Measurements from ENCODE around the gene MEPCE.
A peak's percentile ranks its signal among the peaks of the same experiment; 100 is the strongest.
"Not testable (repeated sequence)": the region's sequence is repeated elsewhere in the genome, so short reads cannot be mapped to it uniquely, and the experiment has no call there.

The MEPCE gene

DNA sequence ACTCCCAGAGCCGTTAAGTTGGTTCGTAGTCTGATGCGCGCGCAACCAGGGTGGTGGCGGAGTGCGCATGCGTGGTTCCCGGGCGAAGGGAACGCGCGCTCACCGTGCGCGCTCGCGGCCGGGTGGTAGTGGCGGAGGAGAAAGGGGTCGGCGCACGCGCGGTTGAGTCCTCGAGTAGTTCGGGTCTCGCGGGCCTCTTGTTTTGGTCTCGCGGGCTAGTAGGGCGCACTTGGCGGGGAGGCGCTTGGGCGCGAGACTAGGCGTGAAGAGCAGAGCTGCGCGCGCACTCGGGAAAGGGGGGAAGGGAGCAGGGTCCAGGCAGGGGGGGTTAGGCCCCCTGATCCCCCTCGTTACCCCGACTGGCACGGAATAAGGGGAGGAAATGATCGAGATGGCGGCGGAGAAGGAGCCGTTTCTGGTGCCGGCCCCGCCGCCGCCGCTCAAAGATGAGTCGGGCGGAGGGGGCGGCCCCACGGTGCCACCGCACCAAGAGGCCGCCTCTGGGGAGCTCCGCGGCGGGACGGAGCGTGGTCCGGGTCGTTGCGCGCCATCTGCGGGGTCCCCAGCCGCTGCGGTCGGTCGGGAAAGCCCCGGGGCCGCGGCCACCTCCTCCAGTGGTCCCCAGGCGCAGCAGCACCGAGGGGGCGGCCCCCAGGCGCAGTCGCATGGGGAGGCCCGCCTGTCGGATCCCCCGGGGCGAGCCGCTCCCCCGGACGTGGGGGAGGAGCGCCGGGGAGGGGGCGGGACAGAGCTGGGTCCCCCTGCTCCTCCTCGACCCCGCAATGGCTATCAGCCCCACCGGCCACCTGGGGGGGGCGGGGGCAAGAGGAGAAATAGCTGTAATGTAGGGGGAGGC is at the start of gene MEPCE:
Gene MEPCE, plus strand, starts transcription at position 195 of the 856 bp plus-strand sequence. Its CDS starts 188 bp downstream, at position 383.
- Histone ChIP-seq H3K27ac (ENCODE audit: low read length) (peak within 1 kb of the TSS; percentile 100), H2AFZ (ENCODE audit: low read length) (peak within 1 kb of the TSS; percentile 33), H3K9me3 (replicated peaks; ENCODE audit: insufficient read depth, low read length) (no peaks in the 10 kb centered on the region), H3K9ac (ENCODE audit: low read length) (peak within 1 kb of the TSS; percentile 100), H3K9me2 (replicated peaks; ENCODE audit: insufficient read depth, low read length) (no peaks in the 10 kb centered on the region), H3K79me2 (ENCODE audit: low read length) (peaks cover 52% of the 10 kb centered on the region), H4K20me1 (ENCODE audit: insufficient read depth, low read length) (no peaks in the 10 kb centered on the region), H3K27me3 (replicated peaks; ENCODE audit: insufficient read depth, low read length) (no peaks in the 10 kb centered on the region), H3F3A (ENCODE audit: insufficient read depth, low read length) (peaks cover 50% of the 10 kb centered on the region), H3K36me3 (replicated peaks; ENCODE audit: insufficient read depth, low read length) (peaks cover 11% of the 10 kb centered on the region; the same call in 1 of the 2 replicates), H3K4me3 (ENCODE audit: low read length) (peak within 1 kb of the TSS; percentile 93), H3K4me1 (ENCODE audit: low read length) (peaks cover 27% of the 10 kb centered on the region), H3K4me2 (ENCODE audit: low read depth, low read length) (peak within 1 kb of the TSS; percentile 83)
- TF ChIP-seq, protein P1, sequence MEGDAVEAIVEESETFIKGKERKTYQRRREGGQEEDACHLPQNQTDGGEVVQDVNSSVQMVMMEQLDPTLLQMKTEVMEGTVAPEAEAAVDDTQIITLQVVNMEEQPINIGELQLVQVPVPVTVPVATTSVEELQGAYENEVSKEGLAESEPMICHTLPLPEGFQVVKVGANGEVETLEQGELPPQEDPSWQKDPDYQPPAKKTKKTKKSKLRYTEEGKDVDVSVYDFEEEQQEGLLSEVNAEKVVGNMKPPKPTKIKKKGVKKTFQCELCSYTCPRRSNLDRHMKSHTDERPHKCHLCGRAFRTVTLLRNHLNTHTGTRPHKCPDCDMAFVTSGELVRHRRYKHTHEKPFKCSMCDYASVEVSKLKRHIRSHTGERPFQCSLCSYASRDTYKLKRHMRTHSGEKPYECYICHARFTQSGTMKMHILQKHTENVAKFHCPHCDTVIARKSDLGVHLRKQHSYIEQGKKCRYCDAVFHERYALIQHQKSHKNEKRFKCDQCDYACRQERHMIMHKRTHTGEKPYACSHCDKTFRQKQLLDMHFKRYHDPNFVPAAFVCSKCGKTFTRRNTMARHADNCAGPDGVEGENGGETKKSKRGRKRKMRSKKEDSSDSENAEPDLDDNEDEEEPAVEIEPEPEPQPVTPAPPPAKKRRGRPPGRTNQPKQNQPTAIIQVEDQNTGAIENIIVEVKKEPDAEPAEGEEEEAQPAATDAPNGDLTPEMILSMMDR (IDR thresholded peaks at IDR 0.05; ENCODE audit: low read length) = no peak
- TF ChIP-seq EZH2phosphoT487 (IDR thresholded peaks at IDR 0.05; ENCODE audit: low read length) (no peak), EZH2 (optimal IDR thresholded peaks at IDR 0.05; ENCODE audit: low read depth, low read length) (no peak)
- peak; percentile 94 for DNase-seq

GRCh38 chr7:100380196-100380595 is 49.4 kb upstream of the MEPCE start:
- no peaks in the 10 kb centered on the region for H4K20me1 ChIP-seq (ENCODE audit: insufficient read depth, low read length)
- H3K4me2 ChIP-seq (ENCODE audit: low read depth, low read length) = no peak overlapping the region
- no peaks in the 10 kb centered on the region for H3K9me2 ChIP-seq (replicated peaks; ENCODE audit: insufficient read depth, low read length)
- H3K27me3 ChIP-seq (replicated peaks; ENCODE audit: insufficient read depth, low read length) = no peaks in the 10 kb centered on the region
- no peak for TF ChIP-seq EZH2 (optimal IDR thresholded peaks at IDR 0.05; ENCODE audit: low read depth, low read length)
- TF ChIP-seq EZH2phosphoT487 (IDR thresholded peaks at IDR 0.05; ENCODE audit: low read length) = no peak
- TF ChIP-seq, protein P1 (IDR thresholded peaks at IDR 0.05; ENCODE audit: low read length) = no peak
- H3F3A ChIP-seq (ENCODE audit: insufficient read depth, low read length) = no peaks in the 10 kb centered on the region
- H3K9ac ChIP-seq (ENCODE audit: low read length) = no peak overlapping the region
- H3K4me3 ChIP-seq (ENCODE audit: low read length) = no peak overlapping the region
- no peaks in the 10 kb centered on the region for H3K79me2 ChIP-seq (ENCODE audit: low read length)
- no peak overlapping the region for H2AFZ ChIP-seq (ENCODE audit: low read length)
- H3K9me3 ChIP-seq (replicated peaks; ENCODE audit: insufficient read depth, low read length) = no peaks in the 10 kb centered on the region
- no peaks in the 10 kb centered on the region for H3K36me3 ChIP-seq (replicated peaks; ENCODE audit: insufficient read depth, low read length)
- no peak overlapping the region for H3K27ac ChIP-seq (ENCODE audit: low read length)
- no peak for DNase-seq
- H3K4me1 ChIP-seq (ENCODE audit: low read length) = no peaks in the 10 kb centered on the region

DNA sequence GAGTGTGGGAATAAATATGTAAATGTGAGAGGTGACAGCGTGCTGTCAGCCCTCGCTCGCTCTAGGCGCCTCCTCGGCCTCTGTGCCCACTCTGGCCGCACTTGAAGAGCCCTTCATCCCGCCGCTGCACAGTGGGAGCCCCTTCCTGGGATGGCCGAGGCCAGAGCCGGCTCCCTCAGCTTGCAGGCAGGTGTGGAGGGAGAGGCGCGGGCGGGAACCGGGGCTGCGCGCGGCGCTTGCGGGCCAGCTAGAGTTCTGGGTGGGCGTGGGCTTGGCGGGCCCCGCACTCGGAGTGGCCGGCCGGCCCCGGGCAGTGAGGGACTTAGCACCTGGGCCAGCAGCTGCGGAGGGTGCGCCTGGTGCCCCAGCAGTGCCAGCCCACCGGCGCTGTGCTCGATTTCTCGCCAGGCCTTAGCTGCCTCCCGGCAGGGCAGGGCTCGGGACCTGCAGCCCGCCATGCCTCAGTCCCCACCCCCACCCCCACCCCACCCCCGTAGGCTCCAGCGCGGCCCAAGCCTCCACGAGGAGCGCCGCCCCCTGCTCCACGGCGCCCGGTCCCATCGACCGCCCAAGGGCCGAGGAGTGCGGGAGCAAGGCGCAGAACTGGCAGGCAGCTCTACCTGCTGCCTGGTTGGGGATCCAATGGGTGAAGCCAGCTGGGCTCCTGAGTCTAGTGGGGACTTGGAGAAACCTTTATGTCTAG is 47.9 kb upstream of the MEPCE start:
- H3K4me1 ChIP-seq (ENCODE audit: low read length); H3K27ac ChIP-seq (ENCODE audit: low read length); H3K4me3 ChIP-seq (ENCODE audit: low read length); H3K9ac ChIP-seq (ENCODE audit: low read length); H3K79me2 ChIP-seq (ENCODE audit: low read length); H3K9me3 ChIP-seq (replicated peaks; ENCODE audit: insufficient read depth, low read length); H2AFZ ChIP-seq (ENCODE audit: low read length); H3K27me3 ChIP-seq (replicated peaks; ENCODE audit: insufficient read depth, low read length); H3K9me2 ChIP-seq (replicated peaks; ENCODE audit: insufficient read depth, low read length); H3K4me2 ChIP-seq (ENCODE audit: low read depth, low read length); H3K36me3 ChIP-seq (replicated peaks; ENCODE audit: insufficient read depth, low read length); H4K20me1 ChIP-seq (ENCODE audit: insufficient read depth, low read length); DNase-seq; H3F3A ChIP-seq (ENCODE audit: insufficient read depth, low read length): not testable (repeated sequence)

DNA sequence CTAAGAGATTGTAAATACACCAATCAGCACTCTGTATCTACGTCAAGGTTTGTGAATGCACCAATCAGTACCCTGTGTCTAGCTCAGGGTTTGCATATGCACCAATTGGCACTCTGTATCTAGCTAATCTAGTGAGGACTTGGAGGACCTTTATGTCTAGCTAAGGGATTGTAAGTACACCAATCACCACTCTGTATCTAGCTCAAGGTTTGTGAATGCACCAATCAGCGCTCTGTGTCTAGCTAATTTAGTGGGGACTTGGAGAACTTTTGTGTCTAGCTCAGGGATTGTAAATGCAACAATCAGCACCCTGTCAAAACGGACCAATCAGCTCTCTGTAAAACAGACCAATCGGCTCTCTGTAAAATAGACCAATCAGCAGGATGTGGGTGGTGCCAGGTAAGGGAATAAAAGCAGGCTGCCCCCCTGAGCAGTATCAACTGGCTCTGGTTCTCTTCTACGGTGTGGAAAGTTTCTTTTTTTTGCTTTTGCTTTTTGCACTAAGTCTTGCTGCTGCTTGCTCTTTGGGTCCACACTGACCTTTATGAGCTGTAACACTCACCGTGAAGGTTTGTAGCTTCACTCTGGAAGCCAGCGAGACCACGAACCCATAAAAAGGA is 47.3 kb upstream of the MEPCE start:
- H3K79me2 ChIP-seq (ENCODE audit: low read length); H3K4me1 ChIP-seq (ENCODE audit: low read length); H3K9ac ChIP-seq (ENCODE audit: low read length); H3K27me3 ChIP-seq (replicated peaks; ENCODE audit: insufficient read depth, low read length); H3F3A ChIP-seq (ENCODE audit: insufficient read depth, low read length); H3K9me2 ChIP-seq (replicated peaks; ENCODE audit: insufficient read depth, low read length); H3K4me2 ChIP-seq (ENCODE audit: low read depth, low read length); H3K36me3 ChIP-seq (replicated peaks; ENCODE audit: insufficient read depth, low read length); H3K9me3 ChIP-seq (replicated peaks; ENCODE audit: insufficient read depth, low read length); H2AFZ ChIP-seq (ENCODE audit: low read length); H4K20me1 ChIP-seq (ENCODE audit: insufficient read depth, low read length); H3K27ac ChIP-seq (ENCODE audit: low read length); H3K4me3 ChIP-seq (ENCODE audit: low read length); DNase-seq: not testable (repeated sequence)
